Uterus (tissue), 4 donors: ENCODE data around the gene RNASEH1. TPM values are rescaled to one million over a fixed set of nuclear protein-coding genes. Genes with fewer than 3 reads are reported as not detected.
A peak's percentile ranks its signal among the peaks of the same experiment; 100 is the strongest.
"Not testable (repeated sequence)": the region's sequence is repeated elsewhere in the genome, so short reads cannot be mapped to it uniquely, and the experiment has no call there.

Source experiments
- DNase-seq, 2 donors: peaks; one replicate each; pipeline ENCODE4 v3.0.0-alpha.2; 2019 to 2020
- H3K27ac ChIP-seq, 2 donors: fragments of 200-600 bp; sonication (generic); 1 replicate in 1 of 2; 2 replicates in 1 of 2; pipeline ENCODE4 v1.5.1; 2016 to 2018
- H3K27me3 ChIP-seq, 2 donors: fragments of 200-600 bp; sonication (generic); one replicate each; pipeline ENCODE4 v1.5.1; 2018 to 2019; ENCODE audit warnings: control low read depth in 1 of 2
- H3K36me3 ChIP-seq, 2 donors: fragments of 200-600 bp; sonication (generic); one replicate each; pipeline ENCODE4 v1.5.1; 2019; ENCODE audit warnings: control low read depth in 1 of 2
- H3K4me1 ChIP-seq, 2 donors: fragments of 200-600 bp; sonication (generic); one replicate each; pipeline ENCODE4 v1.5.1; 2018 to 2019; ENCODE audit warnings: control low read depth in 1 of 2
- H3K4me3 ChIP-seq, 2 donors: fragments of 200-600 bp; sonication (generic); 1 replicate in 1 of 2; 2 replicates in 1 of 2; pipeline ENCODE4 v1.5.1; 2018 to 2019; ENCODE audit warnings: mild to moderate bottlenecking in 1 of 2
- H3K9me3 ChIP-seq, 2 donors: fragments of 200-600 bp; sonication (generic); one replicate each; pipeline ENCODE4 v1.5.1; 2019; ENCODE audit warnings: control low read depth in 1 of 2
- POLR2A ChIP-seq, 2 donors: fragments of 450-650 bp; IDR thresholded peaks; one replicate each; pipeline ENCODE4 v1.6.1; 2016; ENCODE audit warnings: antibody characterized with exemption in 2 of 2, mild to moderate bottlenecking in 1 of 2, moderate library complexity in 1 of 2
- intact Hi-C: fragments of 100-400 bp; cut with DNase I; formaldehyde crosslinking; loops from one replicate; pipeline ENCODE4 v1.15.1; 2023; ENCODE audit warnings: low total_unique reads
- total RNA-seq, 4 donors: library from RNA; depleted of rRNA in 3 of 4; stranded (reverse); fragments of >200 nt in 3 of 4; gene quantifications; one replicate each; pipeline versions ENCODE4 v1.1.0 to v1.2.4, GENCODE V29; 2014 to 2023
- TF ChIP-seq, protein P1 (sequence below), 4 experiments: fragments of 200-600 bp in 2 of 4; fragments of 450-650 bp in 2 of 4; sonication (generic) in 2 of 4; IDR thresholded peaks; one replicate each; pipeline ENCODE4 v1.5.1; 2016 to 2019; ENCODE audit warnings: antibody characterized with exemption in 4 of 4, mild to moderate bottlenecking in 2 of 4, moderate library complexity in 1 of 4
- donor health status: DM: yes; HTN: yes; CAD: no.

The RNASEH1 gene
- total RNA-seq, 4 donors from 2014 or later, result 4.1 to 28.6 (median 15.2) TPM

DNA sequence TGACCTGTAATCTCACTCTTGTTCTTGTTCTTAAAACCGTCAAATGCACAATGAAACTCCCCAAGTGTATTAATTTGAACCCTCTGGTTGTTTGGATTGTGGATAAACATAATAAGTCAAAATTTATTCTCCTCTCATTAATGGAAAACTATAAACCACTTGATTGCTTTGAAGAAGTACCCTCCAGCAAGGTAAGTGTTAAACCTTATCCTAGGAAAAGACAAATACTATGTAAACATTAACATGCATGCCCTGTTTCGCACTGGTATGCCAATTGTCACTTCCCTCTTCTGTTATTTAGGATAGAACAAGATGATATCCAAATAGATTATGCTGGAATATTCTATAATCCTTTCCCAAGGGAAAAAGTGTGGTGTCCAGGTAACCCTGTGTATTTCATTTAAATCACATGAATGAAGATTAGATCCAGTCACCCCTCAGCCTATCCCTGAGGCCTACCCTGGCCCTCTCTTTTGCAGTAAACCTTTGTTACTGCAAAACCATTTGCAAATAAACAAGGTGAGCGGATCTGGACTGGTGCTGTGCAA lies 40.1 kb downstream of the RNASEH1 start:
- H3K4me3 ChIP-seq, result peak overlapping the region; percentile 95
- no peaks in the 10 kb centered on the region for H3K36me3 ChIP-seq
- no peak for DNase-seq
- peaks cover 0 to 4% of the 10 kb centered on the region in 2 donors for H3K4me1 ChIP-seq
- intact Hi-C loops, result no loop called here
- H3K9me3 ChIP-seq, result no peaks in the 10 kb centered on the region
- peak overlapping the region; percentile 98 to 100 for H3K27ac ChIP-seq
- TF ChIP-seq, protein P1, sequence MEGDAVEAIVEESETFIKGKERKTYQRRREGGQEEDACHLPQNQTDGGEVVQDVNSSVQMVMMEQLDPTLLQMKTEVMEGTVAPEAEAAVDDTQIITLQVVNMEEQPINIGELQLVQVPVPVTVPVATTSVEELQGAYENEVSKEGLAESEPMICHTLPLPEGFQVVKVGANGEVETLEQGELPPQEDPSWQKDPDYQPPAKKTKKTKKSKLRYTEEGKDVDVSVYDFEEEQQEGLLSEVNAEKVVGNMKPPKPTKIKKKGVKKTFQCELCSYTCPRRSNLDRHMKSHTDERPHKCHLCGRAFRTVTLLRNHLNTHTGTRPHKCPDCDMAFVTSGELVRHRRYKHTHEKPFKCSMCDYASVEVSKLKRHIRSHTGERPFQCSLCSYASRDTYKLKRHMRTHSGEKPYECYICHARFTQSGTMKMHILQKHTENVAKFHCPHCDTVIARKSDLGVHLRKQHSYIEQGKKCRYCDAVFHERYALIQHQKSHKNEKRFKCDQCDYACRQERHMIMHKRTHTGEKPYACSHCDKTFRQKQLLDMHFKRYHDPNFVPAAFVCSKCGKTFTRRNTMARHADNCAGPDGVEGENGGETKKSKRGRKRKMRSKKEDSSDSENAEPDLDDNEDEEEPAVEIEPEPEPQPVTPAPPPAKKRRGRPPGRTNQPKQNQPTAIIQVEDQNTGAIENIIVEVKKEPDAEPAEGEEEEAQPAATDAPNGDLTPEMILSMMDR (IDR thresholded peaks at IDR 0.05), result no peak
- no peak for TF ChIP-seq POLR2A (IDR thresholded peaks at IDR 0.05)
- H3K27me3 ChIP-seq, result no peaks in the 10 kb centered on the region

DNA sequence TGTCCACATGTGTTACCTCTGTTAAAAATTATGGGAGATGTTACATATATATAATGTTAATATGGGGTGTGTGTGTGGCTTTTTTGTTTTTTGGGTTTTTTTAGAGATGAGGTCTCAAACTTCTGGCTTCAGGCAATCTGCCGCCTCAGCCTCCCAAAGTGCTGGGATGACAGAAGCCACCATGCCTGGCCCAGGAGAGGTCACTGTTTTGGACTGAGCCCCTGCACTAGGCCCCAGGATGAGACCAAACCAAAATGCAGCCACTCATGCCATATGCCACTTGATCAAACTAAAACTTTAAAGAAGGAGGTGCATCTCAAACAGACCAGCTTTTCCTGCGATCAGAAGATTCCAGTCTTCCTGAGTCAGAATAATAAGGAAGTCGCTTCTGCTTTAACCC lies 41.3 kb downstream of the RNASEH1 start:
- intact Hi-C loops, result no loop called here
- Histone ChIP-seq H3K27ac (no peak overlapping the region), H3K4me1 (peaks cover 0 to 4% of the 10 kb centered on the region in 2 donors), H3K27me3 (no peaks in the 10 kb centered on the region), H3K4me3 (no peak overlapping the region), H3K36me3 (no peaks in the 10 kb centered on the region), H3K9me3 (no peaks in the 10 kb centered on the region)
- DNase-seq, result no peak
- TF ChIP-seq, protein P1 (IDR thresholded peaks at IDR 0.05), result no peak
- TF ChIP-seq POLR2A (IDR thresholded peaks at IDR 0.05), result no peak

DNA sequence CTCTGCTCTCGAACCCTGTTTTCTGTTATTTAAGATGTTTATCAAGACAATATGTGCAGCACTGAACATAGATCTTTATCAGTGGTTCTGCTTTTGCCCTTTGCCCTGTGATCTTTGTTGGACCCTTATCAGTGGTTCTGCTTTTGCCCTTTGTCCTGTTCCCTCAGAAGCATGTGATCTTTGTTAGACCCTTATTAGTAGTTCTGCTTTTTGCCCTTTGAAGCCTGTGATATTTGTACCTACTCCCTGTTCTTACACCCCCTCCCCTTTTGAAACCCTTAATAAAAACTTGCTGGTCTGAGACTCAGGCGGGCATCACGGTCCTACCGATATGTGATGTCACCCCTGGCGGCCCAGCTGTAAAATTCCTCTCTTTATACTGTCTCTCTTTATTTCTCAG lies 42.7 kb downstream of the RNASEH1 start:
- H3K4me1 ChIP-seq, H3K27ac ChIP-seq, H3K27me3 ChIP-seq, H3K4me3 ChIP-seq, intact Hi-C loops, DNase-seq, H3K9me3 ChIP-seq, H3K36me3 ChIP-seq: not testable (repeated sequence)

DNA sequence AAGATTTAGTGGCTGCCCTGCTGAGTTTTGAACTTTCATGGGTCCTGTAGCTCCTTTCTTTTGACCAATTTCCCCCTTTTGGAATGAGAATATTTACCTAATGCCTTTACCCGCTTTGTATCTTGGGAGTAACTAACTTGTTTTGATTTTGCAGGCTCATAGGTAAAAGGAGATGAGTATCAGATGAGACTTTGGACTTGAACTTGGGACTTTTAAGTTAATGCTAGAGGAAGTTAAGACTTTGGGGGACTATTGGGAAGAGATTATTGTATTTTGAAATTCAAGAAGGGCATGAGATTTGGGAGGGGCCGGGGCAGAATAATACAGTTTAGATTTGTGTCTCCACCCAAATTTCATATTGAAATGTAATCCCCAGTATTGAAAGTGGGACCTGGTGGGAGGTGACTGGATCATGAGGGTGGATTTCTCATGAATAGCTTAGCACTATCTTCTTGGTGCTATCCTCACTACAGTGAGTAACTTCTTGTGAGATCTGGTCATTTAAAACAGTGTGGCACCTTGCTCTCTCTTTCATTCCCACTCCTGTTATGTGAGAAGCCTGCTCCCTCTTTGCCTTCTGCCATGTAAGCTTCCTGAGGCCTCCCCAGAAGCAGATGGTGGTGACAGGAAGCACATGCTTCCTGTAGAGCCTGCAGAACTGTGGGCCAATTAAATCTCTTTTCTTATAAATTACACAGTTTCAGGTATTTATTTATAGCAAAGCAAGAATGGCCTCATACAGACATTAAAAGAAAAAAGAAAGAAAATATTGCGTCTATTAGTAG lies 44.9 kb downstream of the RNASEH1 start:
- Histone ChIP-seq H3K27me3 (no peaks in the 10 kb centered on the region), H3K36me3 (no peaks in the 10 kb centered on the region), H3K4me1 (no peaks in the 10 kb centered on the region), H3K4me3 (no peak overlapping the region), H3K9me3 (no peaks in the 10 kb centered on the region), H3K27ac (no peak overlapping the region)
- DNase-seq, result no peak
- intact Hi-C loops, result no loop called here
- TF ChIP-seq, protein P1 (IDR thresholded peaks at IDR 0.05), result no peak
- TF ChIP-seq POLR2A (IDR thresholded peaks at IDR 0.05), result no peak

DNA sequence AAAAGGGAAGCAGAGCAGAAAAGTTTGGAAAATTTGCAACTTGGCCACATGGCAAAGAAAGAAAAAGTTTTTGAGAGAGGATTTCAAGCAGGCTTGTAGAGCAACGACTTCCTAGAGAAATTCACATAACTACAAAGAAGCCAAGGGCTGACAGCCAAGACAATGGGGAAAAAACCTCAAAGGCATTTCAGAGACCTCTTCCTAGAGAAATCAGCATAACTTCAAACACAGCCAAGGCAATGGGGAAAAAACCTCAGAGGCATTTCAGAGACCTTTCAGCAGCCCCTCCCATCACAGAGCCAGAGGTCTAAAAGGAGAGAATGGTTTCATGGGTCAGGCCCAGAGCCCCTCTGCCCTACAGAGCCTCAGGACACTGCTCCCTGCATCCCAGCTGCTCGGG lies 46.0 kb downstream of the RNASEH1 start:
- DNase-seq, result no peak
- H3K4me3 ChIP-seq, result no peak overlapping the region
- intact Hi-C loops, result no loop called here
- TF ChIP-seq POLR2A (IDR thresholded peaks at IDR 0.05), result no peak
- TF ChIP-seq, protein P1 (IDR thresholded peaks at IDR 0.05), result no peak
- no peaks in the 10 kb centered on the region for H3K9me3 ChIP-seq
- H3K27me3 ChIP-seq, result no peaks in the 10 kb centered on the region
- H3K27ac ChIP-seq, result no peak overlapping the region
- H3K36me3 ChIP-seq, result no peaks in the 10 kb centered on the region
- H3K4me1 ChIP-seq, result no peaks in the 10 kb centered on the region
